GM12878 (cell line): Measurements from ENCODE around the gene SMIM35. TPM values are rescaled to one million over a fixed set of nuclear protein-coding genes. Genes with fewer than 3 reads are reported as not detected.

ENCODE experiments used
- CBFB ChIP-seq: IDR thresholded peaks from 2 replicates; pipeline ENCODE4 v1.6.1; 2016; ENCODE audit warnings: antibody characterized with exemption, low read depth
- E2F8 ChIP-seq: fragments of 450-650 bp; IDR thresholded peaks from 2 replicates; pipeline ENCODE4 v1.6.1; 2018; ENCODE audit warnings: mild to moderate bottlenecking, low read depth, moderate library complexity; ENCODE audit not compliant: partially characterized antibody
- MXI1 ChIP-seq: fragments of 150-350 bp; IDR thresholded peaks from 2 replicates; pipeline ENCODE4 v1.6.1; 2011; ENCODE audit warnings: low read depth, mild to moderate bottlenecking, inconsistent platforms, low read length, improper control_type of control experiment
- NKRF ChIP-seq: fragments of 450-650 bp; conservative IDR thresholded peaks from 2 replicates; pipeline ENCODE4 v1.6.1; 2017; ENCODE audit warnings: mild to moderate bottlenecking, moderate library complexity
- SMC3 ChIP-seq: IDR thresholded peaks from 2 replicates; pipeline ENCODE4 v1.6.1; 2011; ENCODE audit warnings: low read length, improper control_type of control experiment, borderline replicate concordance
- polyA plus RNA-seq, 11 experiments: library from polyadenylated mRNA; depleted of rRNA in 4 of 11; unstranded in 6 of 11; stranded (reverse) in 5 of 11; fragments of >200 nt; fragmentation: Nextera tagmentation in 4 of 11; fragmentation: Illumina TruSeq in 1 of 11; extraction: Ambion mirVana in 4 of 11; extraction: Trizol in 1 of 11; gene quantifications; 1 replicate in 1 of 11; 2 replicates in 10 of 11; pipeline versions ENCODE4 v1.2.1 to v1.2.3, GENCODE V29; 2011 to 2016; ENCODE audit warnings: inconsistent platforms in 2 of 11, missing spikeins in 2 of 11, low read depth in 1 of 11
- total RNA-seq, 4 experiments: library from RNA; depleted of rRNA in 3 of 4; stranded (reverse); fragments of >200 nt in 3 of 4; fragmentation: Illumina TruSeq in 1 of 4; extraction: Trizol in 1 of 4; gene quantifications; 2 replicates each; pipeline versions ENCODE4 v1.2.1 to v1.2.3, GENCODE V29; 2013 to 2021
- TF ChIP-seq, protein P1 (sequence below): fragments of 450-650 bp; IDR thresholded peaks from 2 replicates; pipeline ENCODE4 v1.6.1; 2017; ENCODE audit warnings: mild to moderate bottlenecking, moderate library complexity
- TF ChIP-seq, protein P2 (sequence below), 3 experiments: IDR thresholded peaks in 2 of 3; conservative IDR thresholded peaks in 1 of 3; 2 replicates each; pipeline ENCODE4 v1.5.1; 2011; ENCODE audit warnings: low read depth in 3 of 3, low read length in 3 of 3, mild to moderate bottlenecking in 3 of 3, control low read depth in 2 of 3, moderate library complexity in 2 of 3, inconsistent platforms in 1 of 3, mixed read lengths in 1 of 3; ENCODE audit not compliant: control insufficient read depth in 2 of 3, insufficient read depth in 1 of 3; ENCODE audit errors: extremely low read depth in 1 of 3

The SMIM35 gene
- total and polyA plus RNA-seq, 10 of the 15 experiments (the other 5 are each of a cell fraction or from before 2014, with no cell fraction given), result 0.02 to 1.1 (median 0.05) TPM; not detected in 5

DNA sequence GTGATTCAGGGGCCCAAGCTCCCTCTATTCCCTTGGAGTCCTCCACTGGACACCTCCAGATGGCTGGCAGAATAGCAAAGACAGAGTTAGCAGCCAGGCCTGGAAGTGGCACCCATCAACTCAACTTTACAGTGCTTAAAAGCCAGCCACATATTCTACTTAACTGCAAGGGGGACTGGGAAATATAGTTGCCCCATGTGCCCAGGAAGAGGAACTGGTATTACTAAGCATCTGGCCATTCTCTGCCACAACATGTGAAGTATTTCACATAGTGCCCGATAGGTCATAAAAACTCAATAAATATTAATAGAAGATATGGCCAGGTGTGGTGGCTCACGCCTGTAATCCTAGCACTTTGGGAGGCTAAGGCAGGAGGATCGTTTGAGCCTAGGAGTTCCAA lies 106.0 kb downstream of the SMIM35 start (continued):
- TF ChIP-seq, protein P1, sequence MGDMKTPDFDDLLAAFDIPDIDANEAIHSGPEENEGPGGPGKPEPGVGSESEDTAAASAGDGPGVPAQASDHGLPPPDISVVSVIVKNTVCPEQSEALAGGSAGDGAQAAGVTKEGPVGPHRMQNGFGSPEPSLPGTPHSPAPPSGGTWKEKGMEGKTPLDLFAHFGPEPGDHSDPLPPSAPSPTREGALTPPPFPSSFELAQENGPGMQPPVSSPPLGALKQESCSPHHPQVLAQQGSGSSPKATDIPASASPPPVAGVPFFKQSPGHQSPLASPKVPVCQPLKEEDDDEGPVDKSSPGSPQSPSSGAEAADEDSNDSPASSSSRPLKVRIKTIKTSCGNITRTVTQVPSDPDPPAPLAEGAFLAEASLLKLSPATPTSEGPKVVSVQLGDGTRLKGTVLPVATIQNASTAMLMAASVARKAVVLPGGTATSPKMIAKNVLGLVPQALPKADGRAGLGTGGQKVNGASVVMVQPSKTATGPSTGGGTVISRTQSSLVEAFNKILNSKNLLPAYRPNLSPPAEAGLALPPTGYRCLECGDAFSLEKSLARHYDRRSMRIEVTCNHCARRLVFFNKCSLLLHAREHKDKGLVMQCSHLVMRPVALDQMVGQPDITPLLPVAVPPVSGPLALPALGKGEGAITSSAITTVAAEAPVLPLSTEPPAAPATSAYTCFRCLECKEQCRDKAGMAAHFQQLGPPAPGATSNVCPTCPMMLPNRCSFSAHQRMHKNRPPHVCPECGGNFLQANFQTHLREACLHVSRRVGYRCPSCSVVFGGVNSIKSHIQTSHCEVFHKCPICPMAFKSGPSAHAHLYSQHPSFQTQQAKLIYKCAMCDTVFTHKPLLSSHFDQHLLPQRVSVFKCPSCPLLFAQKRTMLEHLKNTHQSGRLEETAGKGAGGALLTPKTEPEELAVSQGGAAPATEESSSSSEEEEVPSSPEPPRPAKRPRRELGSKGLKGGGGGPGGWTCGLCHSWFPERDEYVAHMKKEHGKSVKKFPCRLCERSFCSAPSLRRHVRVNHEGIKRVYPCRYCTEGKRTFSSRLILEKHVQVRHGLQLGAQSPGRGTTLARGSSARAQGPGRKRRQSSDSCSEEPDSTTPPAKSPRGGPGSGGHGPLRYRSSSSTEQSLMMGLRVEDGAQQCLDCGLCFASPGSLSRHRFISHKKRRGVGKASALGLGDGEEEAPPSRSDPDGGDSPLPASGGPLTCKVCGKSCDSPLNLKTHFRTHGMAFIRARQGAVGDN, result no peak
- TF ChIP-seq E2F8 (no peak), MXI1 (no peak), NKRF (no peak), CBFB (no peak), SMC3 (no peak)
- TF ChIP-seq, protein P2, sequence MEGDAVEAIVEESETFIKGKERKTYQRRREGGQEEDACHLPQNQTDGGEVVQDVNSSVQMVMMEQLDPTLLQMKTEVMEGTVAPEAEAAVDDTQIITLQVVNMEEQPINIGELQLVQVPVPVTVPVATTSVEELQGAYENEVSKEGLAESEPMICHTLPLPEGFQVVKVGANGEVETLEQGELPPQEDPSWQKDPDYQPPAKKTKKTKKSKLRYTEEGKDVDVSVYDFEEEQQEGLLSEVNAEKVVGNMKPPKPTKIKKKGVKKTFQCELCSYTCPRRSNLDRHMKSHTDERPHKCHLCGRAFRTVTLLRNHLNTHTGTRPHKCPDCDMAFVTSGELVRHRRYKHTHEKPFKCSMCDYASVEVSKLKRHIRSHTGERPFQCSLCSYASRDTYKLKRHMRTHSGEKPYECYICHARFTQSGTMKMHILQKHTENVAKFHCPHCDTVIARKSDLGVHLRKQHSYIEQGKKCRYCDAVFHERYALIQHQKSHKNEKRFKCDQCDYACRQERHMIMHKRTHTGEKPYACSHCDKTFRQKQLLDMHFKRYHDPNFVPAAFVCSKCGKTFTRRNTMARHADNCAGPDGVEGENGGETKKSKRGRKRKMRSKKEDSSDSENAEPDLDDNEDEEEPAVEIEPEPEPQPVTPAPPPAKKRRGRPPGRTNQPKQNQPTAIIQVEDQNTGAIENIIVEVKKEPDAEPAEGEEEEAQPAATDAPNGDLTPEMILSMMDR (IDR thresholded peaks at IDR 0.05 in 2 of 3, conservative IDR thresholded peaks at IDR 0.05 in 1 of 3; ENCODE audit: control insufficient read depth in 2 of 3, extremely low read depth in 1 of 3, insufficient read depth in 1 of 3, low read depth in 3 of 3, low read length in 3 of 3), result no peak
